Gastroesophageal sphincter (tissue), 3 donors: ENCODE results near the gene PARK7.

Source experiments
- POLR2A ChIP-seq, 2 donors: fragments of 450-650 bp; IDR thresholded peaks; one replicate each; pipeline ENCODE4 v1.6.1; 2017; ENCODE audit warnings: antibody characterized with exemption in 2 of 2, mild to moderate bottlenecking in 2 of 2, moderate library complexity in 1 of 2
- POLR2AphosphoS5 ChIP-seq: sonication (generic); formaldehyde crosslinking; IDR thresholded peaks from one replicate; pipeline ENCODE4 v1.6.1; 2017; ENCODE audit warnings: antibody characterized with exemption
- TF ChIP-seq, protein P1 (sequence below), 4 experiments: fragments of 200-600 bp in 2 of 4; fragments of 450-650 bp in 2 of 4; sonication (generic) in 1 of 4; IDR thresholded peaks; one replicate each; pipeline ENCODE4 v1.5.1; 2017 to 2019; ENCODE audit warnings: antibody characterized with exemption in 4 of 4, mild to moderate bottlenecking in 2 of 4, moderate library complexity in 2 of 4

DNA sequence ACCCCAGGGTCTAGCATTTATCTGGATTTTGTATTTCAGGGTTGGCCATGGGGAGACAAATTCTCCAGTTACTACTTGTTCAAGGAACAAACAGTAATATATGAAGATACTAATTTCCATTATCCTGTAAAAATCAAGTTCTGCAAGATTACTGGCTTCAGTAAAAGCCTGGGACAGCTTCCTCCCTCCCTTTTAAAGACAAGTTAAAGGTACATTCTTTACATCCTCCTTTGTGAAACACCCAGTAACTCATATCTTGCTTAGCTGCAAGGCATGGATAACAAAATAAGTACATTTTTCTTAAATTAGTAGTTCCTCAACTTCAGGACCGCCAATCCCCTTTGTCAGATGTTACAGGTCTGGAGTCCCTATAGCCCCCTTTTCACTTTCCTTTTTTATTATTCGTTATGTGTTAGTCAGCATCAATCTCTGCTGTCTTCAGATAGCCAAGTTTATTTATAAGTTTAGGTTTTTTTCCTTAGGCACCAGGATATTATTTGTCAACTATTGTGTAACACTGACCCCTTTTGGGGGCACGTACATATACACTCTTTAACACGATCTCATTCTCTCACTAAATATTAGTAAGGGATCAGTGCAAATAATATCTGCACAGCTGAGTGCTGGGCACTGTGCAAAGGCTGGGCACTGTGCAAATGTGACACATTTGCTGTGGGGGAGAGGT is 54.8 kb downstream of the PARK7 start:
- TF ChIP-seq POLR2AphosphoS5 (no peak), POLR2A (IDR thresholded peaks at IDR 0.05) (no peak)
- TF ChIP-seq, protein P1, sequence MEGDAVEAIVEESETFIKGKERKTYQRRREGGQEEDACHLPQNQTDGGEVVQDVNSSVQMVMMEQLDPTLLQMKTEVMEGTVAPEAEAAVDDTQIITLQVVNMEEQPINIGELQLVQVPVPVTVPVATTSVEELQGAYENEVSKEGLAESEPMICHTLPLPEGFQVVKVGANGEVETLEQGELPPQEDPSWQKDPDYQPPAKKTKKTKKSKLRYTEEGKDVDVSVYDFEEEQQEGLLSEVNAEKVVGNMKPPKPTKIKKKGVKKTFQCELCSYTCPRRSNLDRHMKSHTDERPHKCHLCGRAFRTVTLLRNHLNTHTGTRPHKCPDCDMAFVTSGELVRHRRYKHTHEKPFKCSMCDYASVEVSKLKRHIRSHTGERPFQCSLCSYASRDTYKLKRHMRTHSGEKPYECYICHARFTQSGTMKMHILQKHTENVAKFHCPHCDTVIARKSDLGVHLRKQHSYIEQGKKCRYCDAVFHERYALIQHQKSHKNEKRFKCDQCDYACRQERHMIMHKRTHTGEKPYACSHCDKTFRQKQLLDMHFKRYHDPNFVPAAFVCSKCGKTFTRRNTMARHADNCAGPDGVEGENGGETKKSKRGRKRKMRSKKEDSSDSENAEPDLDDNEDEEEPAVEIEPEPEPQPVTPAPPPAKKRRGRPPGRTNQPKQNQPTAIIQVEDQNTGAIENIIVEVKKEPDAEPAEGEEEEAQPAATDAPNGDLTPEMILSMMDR (IDR thresholded peaks at IDR 0.05), result no peak
